Measurements from ENCODE around the gene OSGIN1.

- TF ChIP-seq, protein P1, sequence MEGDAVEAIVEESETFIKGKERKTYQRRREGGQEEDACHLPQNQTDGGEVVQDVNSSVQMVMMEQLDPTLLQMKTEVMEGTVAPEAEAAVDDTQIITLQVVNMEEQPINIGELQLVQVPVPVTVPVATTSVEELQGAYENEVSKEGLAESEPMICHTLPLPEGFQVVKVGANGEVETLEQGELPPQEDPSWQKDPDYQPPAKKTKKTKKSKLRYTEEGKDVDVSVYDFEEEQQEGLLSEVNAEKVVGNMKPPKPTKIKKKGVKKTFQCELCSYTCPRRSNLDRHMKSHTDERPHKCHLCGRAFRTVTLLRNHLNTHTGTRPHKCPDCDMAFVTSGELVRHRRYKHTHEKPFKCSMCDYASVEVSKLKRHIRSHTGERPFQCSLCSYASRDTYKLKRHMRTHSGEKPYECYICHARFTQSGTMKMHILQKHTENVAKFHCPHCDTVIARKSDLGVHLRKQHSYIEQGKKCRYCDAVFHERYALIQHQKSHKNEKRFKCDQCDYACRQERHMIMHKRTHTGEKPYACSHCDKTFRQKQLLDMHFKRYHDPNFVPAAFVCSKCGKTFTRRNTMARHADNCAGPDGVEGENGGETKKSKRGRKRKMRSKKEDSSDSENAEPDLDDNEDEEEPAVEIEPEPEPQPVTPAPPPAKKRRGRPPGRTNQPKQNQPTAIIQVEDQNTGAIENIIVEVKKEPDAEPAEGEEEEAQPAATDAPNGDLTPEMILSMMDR (IDR thresholded peaks at IDR 0.05) = no peak
- TF ChIP-seq POLR2A (IDR thresholded peaks at IDR 0.05) (no peak), EP300 (IDR thresholded peaks at IDR 0.05) (no peak)
These were observed 18.4 kb upstream of the OSGIN1 start for GRCh38 chr16:83934684-83934977.

Data from ovary (tissue), 3 donors.